Measurements from ENCODE around the gene LOXHD1.

LOXHD1 gene

GRCh38 chr18:46506974-46507586, 149.9 kb downstream of the LOXHD1 start:
- peaks cover 0 to 9% (median 0%) of the 10 kb centered on the region in 10 experiments; a peak in 5 of 20 replicates for H3K4me1 ChIP-seq
- no peaks in the 10 kb centered on the region for H3K36me3 ChIP-seq
- no peaks in the 10 kb centered on the region for H4K20me1 ChIP-seq
- H3K4me2 ChIP-seq = no peak overlapping the region
- no peak overlapping the region for H3K27ac ChIP-seq
- TF ChIP-seq Cebpa-rat (IDR thresholded peaks at IDR 0.05) = no peak
- H3K9me3 ChIP-seq (replicated peaks in 1 of 11) = no peaks in the 10 kb centered on the region
- no peak overlapping the region for H3K9ac ChIP-seq
- H3K4me3 ChIP-seq = no peak overlapping the region
- no peaks in the 10 kb centered on the region for H3K27me3 ChIP-seq

- no peak for TF ChIP-seq Cebpa-rat (IDR thresholded peaks at IDR 0.05)
- H3K27ac ChIP-seq = no peak overlapping the region
These were observed 154.6 kb downstream of the LOXHD1 start for GRCh38 chr18:46502444-46502843.

GRCh38 chr18:46497129-46497528, 159.9 kb downstream of the LOXHD1 start:
- no peaks in the 10 kb centered on the region for H3K36me3 ChIP-seq
- no peaks in the 10 kb centered on the region; a peak in 1 of 22 replicates for H3K27me3 ChIP-seq
- H3K4me2 ChIP-seq = no peak overlapping the region
- no peak overlapping the region for H3K9ac ChIP-seq
- peaks cover 0 to 6% (median 0%) of the 10 kb centered on the region in 11 experiments; a peak in 1 of 22 replicates for H3K9me3 ChIP-seq (replicated peaks in 1 of 11)
- no peaks in the 10 kb centered on the region for H3K4me1 ChIP-seq
- no peak overlapping the region for H3K27ac ChIP-seq
- peaks cover 0 to 4% (median 0%) of the 10 kb centered on the region in 11 experiments; a peak in 2 of 22 replicates for H4K20me1 ChIP-seq
- H3K4me3 ChIP-seq = no peak overlapping the region
- TF ChIP-seq Cebpa-rat (IDR thresholded peaks at IDR 0.05) = no peak

More at GRCh38 chr18:46502444-46502843, 154.6 kb downstream of the LOXHD1 start:
- no peaks in the 10 kb centered on the region for H3K4me1 ChIP-seq
- H3K4me2 ChIP-seq = no peak overlapping the region
- H3K9ac ChIP-seq = no peak overlapping the region
- peaks cover 0 to 4% (median 0%) of the 10 kb centered on the region in 11 experiments; a peak in 2 of 22 replicates for H4K20me1 ChIP-seq
- H3K36me3 ChIP-seq = no peaks in the 10 kb centered on the region
- H3K9me3 ChIP-seq (replicated peaks in 1 of 11) = peaks cover 0 to 6% (median 0%) of the 10 kb centered on the region in 11 experiments; a peak in 1 of 22 replicates
- no peaks in the 10 kb centered on the region; a peak in 1 of 22 replicates for H3K27me3 ChIP-seq
- H3K4me3 ChIP-seq = no peak overlapping the region

DNA sequence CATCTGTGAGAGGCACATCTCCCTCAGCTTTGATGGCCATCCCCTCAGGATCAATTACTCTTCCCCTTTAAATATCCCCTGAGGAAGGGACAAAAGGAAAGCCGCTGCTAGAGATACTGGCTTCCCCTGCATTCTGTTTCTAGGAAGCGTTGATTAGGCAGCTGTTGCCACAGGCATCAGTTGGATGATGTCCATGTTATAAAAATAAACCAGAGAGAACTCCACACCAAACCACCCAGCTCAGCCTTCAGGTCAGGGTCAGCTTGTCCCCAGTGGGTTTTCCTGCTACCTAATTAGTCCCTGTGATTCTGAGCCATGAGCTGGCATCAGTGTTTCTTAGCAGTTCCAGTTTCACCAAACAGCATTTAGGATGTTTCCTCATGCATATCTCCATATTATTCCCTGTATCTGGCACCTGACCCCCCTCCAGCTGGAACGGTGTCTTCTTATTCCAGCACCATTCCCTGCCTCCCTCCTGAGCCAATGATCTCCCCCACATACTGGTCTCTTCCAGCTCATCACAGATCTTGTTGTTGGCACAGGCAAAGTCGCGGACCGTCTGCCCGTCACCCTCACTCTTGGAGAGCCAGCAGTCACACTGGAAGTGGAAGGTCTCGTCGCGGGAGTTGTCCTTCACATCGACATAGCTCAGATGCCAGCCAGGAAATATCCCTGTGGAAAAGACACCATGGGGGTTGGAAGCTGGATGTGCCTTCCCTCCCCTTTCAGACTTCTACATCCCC, 168.4 kb downstream of the LOXHD1 start:
- no peak overlapping the region for H3K27ac ChIP-seq
- no peak for TF ChIP-seq Cebpa-rat (IDR thresholded peaks at IDR 0.05)
- H4K20me1 ChIP-seq = no peaks in the 10 kb centered on the region; a peak in 1 of 22 replicates
- H3K9me3 ChIP-seq (replicated peaks in 1 of 11) = no peaks in the 10 kb centered on the region
- H3K4me1 ChIP-seq = no peaks in the 10 kb centered on the region
- no peaks in the 10 kb centered on the region for H3K27me3 ChIP-seq
- H3K4me3 ChIP-seq = no peak overlapping the region
- no peak overlapping the region for H3K9ac ChIP-seq
- no peaks in the 10 kb centered on the region for H3K36me3 ChIP-seq
- no peak overlapping the region for H3K4me2 ChIP-seq

DNA sequence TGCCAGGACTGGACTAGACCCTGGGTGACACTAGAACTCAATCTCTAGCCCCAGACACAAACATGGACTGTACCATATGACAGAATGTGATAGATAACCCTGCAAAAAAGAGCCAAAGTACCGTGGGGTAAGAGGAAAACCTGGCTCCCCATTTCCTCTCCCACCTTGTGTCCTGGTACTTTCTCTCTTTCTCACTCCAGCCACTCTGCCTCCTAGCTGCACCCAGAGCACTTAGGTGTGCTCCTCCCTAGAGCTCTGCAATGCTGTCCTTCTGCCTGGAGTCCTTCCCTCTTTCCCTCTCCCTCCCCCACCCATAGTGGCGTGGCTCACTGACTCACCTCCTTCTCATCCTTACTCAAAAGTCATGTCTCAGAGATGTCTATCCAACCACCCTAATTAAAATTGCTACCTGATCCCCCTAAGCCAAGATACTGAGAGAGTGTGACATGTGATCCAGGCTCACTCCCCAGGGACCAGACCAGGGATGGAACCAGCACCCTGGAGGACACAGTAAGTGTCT, 171.3 kb downstream of the LOXHD1 start:
- H3K9me3 ChIP-seq (replicated peaks in 1 of 11) = peaks cover 8 to 21% (median 10%) of the 10 kb centered on the region in 11 experiments; a peak in 19 of 22 replicates
- no peak for TF ChIP-seq Cebpa-rat (IDR thresholded peaks at IDR 0.05)
- no peak overlapping the region for H3K27ac ChIP-seq
- H3K36me3 ChIP-seq = peaks cover 0 to 8% (median 0%) of the 10 kb centered on the region in 11 experiments; a peak in 1 of 22 replicates
- no peaks in the 10 kb centered on the region for H3K4me1 ChIP-seq
- H4K20me1 ChIP-seq = no peaks in the 10 kb centered on the region; a peak in 1 of 22 replicates
- no peak overlapping the region for H3K4me3 ChIP-seq
- H3K4me2 ChIP-seq = no peak overlapping the region
- H3K9ac ChIP-seq = no peak overlapping the region
- no peaks in the 10 kb centered on the region for H3K27me3 ChIP-seq

GRCh38 chr18:46484971-46485370, 172.0 kb downstream of the LOXHD1 start:
- H3K4me2 ChIP-seq = no peak overlapping the region
- H3K4me1 ChIP-seq = no peaks in the 10 kb centered on the region
- H3K27ac ChIP-seq = no peak overlapping the region
- TF ChIP-seq Cebpa-rat (IDR thresholded peaks at IDR 0.05) = no peak
- H3K9ac ChIP-seq = no peak overlapping the region
- peaks cover 8 to 21% (median 10%) of the 10 kb centered on the region in 11 experiments; a peak in 19 of 22 replicates for H3K9me3 ChIP-seq (replicated peaks in 1 of 11)
- no peaks in the 10 kb centered on the region; a peak in 1 of 22 replicates for H4K20me1 ChIP-seq
- H3K27me3 ChIP-seq = no peaks in the 10 kb centered on the region
- H3K4me3 ChIP-seq = no peak overlapping the region
- H3K36me3 ChIP-seq = peaks cover 0 to 8% (median 0%) of the 10 kb centered on the region in 11 experiments; a peak in 1 of 22 replicates

GRCh38 chr18:46482831-46483230, 174.2 kb downstream of the LOXHD1 start:
- no peak overlapping the region for H3K4me3 ChIP-seq
- TF ChIP-seq Cebpa-rat (IDR thresholded peaks at IDR 0.05) = no peak
- H3K9me3 ChIP-seq (replicated peaks in 1 of 11) = peaks cover 8 to 21% (median 10%) of the 10 kb centered on the region in 11 experiments; a peak in 19 of 22 replicates
- H3K36me3 ChIP-seq = peaks cover 0 to 8% (median 0%) of the 10 kb centered on the region in 11 experiments; a peak in 1 of 22 replicates
- no peaks in the 10 kb centered on the region for H4K20me1 ChIP-seq
- no peaks in the 10 kb centered on the region for H3K4me1 ChIP-seq
- no peaks in the 10 kb centered on the region for H3K27me3 ChIP-seq
- H3K4me2 ChIP-seq = no peak overlapping the region
- H3K27ac ChIP-seq = no peak overlapping the region
- no peak overlapping the region for H3K9ac ChIP-seq

DNA sequence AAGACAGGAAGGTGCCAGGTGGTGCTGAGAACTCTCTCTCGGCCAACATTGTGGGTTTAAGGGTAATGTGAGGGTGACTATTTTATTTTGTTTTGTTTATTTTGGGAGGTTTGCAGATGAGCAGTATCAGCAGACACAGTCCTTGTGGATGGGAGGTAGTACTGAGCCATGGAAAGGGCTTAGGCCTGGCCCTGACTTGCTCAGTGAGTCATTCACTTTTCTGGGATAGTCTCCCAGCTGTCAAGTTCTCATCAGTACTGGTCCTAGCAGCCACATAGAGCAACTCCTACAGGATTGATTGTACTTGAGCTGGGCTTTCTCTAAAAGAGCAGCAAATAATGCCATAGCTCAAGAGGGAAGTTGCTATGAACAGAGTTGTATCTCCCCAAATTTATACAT, 175.2 kb downstream of the LOXHD1 start:
- Histone ChIP-seq H3K27me3 (no peaks in the 10 kb centered on the region), H3K36me3 (peaks cover 0 to 8% (median 0%) of the 10 kb centered on the region in 11 experiments; a peak in 1 of 22 replicates), H4K20me1 (no peaks in the 10 kb centered on the region), H3K27ac (no peak overlapping the region), H3K9me3 (replicated peaks in 1 of 11) (peaks cover 8 to 21% (median 10%) of the 10 kb centered on the region in 11 experiments; a peak in 19 of 22 replicates), H3K4me3 (no peak overlapping the region), H3K9ac (no peak overlapping the region), H3K4me1 (no peaks in the 10 kb centered on the region), H3K4me2 (no peak overlapping the region)
- TF ChIP-seq Cebpa-rat (IDR thresholded peaks at IDR 0.05) = no peak

Data from BLaER1 treated with 17β-estradiol and CSF1 and Interleukin-3, amounts not matched to agents 10 nM and 100 nM (cell line).